Subcutaneous adipose tissue (tissue), 4 donors: ENCODE data around the gene ZMYM5. TPM values are rescaled to one million over a fixed set of nuclear protein-coding genes. Genes with fewer than 3 reads are reported as not detected.

Experiments
- total RNA-seq, 4 donors: library from RNA; depleted of rRNA; stranded (reverse); fragments of >200 nt; gene quantifications; one replicate each; pipeline ENCODE4 v1.1.0, GENCODE V29; 2016
- TF ChIP-seq, protein P1 (sequence below): fragments of 450-650 bp; IDR thresholded peaks from one replicate; pipeline ENCODE4 v1.5.1; 2016; ENCODE audit warnings: low read depth, mild to moderate bottlenecking, control low read depth, antibody characterized with exemption, moderate library complexity

The ZMYM5 gene
- total RNA-seq: 10 to 100 TPM; 15.4 to 26.3 (median 19.8) TPM

DNA sequence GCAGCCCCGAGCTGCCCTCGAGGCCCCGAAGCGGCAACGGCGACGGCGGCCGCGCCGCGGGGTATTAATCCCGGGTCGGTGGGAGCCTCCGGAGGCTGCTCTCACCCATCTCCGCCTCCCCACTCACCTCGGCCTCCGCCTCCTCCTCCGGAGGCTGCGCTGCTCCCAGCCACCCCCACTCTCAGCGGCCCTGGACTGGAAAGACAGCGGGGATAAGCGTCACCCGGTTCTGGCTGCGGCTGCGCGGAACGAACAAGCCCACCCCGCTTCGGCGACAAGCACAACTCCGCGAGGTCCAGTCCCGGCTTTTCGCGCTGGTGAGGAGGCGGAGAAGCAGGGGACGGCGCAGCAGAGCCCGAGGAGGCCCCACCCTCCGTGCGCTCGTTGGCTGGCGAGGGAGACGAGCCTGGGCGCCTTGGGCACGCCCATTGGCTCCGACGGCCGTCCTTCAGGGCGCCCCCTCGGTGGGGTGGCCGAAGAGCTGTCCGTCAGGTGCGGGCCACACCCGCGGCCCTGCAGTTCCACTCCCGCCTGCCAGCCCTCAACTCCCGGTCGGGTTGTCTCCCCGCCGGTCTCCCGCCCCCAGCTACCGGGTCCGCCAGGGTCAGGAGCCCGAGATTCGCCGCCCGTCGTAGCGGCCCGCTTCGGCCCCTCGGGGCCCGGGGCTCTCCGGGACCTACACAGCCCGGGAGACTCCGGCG lies at the start of gene ZMYM5:
TSS of gene ZMYM5 (minus strand) at position 327 of the 701 bp plus-strand sequence. CDS start 11,469 bp downstream, outside the sequence.
- TF ChIP-seq, protein P1, sequence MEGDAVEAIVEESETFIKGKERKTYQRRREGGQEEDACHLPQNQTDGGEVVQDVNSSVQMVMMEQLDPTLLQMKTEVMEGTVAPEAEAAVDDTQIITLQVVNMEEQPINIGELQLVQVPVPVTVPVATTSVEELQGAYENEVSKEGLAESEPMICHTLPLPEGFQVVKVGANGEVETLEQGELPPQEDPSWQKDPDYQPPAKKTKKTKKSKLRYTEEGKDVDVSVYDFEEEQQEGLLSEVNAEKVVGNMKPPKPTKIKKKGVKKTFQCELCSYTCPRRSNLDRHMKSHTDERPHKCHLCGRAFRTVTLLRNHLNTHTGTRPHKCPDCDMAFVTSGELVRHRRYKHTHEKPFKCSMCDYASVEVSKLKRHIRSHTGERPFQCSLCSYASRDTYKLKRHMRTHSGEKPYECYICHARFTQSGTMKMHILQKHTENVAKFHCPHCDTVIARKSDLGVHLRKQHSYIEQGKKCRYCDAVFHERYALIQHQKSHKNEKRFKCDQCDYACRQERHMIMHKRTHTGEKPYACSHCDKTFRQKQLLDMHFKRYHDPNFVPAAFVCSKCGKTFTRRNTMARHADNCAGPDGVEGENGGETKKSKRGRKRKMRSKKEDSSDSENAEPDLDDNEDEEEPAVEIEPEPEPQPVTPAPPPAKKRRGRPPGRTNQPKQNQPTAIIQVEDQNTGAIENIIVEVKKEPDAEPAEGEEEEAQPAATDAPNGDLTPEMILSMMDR: no peak

DNA sequence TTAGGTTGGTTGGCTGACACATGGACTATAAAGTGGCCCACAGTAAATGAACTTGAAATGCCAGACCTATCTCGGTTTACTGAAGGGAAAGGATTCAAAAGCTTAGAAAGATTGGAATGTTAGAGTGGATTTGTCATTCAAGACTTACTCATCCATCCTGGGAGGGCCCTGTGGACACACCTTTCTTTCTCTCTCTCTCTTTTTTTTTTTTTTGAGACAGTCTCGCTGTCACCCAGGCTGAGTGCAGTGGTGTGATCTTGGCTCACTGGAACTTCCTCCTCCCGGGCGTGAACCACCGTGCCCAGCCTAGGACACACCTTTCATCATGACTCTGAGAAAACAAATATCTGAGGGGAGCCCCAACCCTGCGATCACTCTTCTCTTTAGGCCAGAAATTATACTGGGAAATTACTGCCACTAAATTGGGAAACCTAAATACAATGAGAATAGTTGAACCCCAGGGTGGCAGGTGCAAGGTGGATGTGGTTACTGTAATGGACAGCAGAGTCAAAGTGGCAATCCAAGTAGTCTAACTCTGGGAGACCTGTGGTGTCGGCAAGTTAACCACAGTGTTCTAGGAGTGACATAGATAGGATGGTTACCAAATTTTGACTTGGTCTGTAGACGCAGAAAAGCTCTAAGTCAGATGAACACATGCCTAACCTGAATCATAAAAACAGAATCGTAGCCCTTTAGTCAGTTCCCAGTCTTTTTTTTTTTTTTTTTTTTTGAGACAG lies 47.1 kb upstream of the ZMYM5 start:
- TF ChIP-seq, protein P1: no peak

DNA sequence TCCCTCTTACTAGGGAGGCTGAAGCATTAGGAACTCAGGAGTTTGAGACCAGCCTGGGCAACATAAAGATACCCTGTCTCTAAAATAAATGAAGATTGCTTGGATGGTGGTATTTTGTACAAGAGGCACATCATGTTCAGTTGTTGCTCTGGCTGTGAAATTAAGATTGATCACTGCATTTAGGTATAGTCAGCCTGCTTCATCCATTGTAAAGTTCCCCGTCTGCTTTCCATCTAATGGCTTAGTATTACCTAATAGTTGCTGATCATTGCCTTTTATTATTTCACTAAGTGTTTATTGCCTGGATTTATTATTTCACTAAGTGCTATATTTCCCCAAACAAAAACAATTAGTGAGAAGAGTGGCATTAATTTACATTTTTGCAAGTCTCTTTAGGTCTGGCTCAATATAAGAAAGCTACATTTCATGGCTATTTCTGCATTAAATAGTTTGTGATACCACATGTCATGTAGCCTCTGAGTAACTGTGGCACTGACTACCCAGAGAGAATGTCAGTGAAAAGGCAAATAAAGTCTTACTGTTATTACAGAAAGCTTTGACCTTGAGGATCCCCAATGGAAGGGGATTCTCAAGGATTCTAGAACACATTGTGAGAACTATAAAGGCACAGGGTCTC lies 45.0 kb upstream of the ZMYM5 start:
- TF ChIP-seq, protein P1: no peak

DNA sequence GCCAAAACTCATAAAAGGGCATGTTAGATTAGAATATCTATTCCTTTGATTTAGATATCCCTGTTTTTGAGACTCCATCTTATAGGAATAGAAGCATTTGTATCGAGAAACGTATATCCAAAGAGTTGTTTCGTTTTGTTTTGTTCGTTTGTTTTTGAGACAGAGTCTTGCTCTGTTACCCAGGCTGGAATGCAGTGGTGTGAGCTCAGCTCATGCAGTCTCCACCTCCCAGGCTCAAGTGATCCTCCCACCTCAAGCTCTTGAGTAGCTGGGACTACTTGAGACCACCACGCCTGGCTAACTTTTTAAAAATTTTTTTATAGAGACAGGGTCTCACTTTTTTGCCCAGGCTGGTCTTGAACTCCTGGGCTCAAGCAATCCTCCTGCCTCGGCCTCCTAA lies 26.6 kb upstream of the ZMYM5 start:
- TF ChIP-seq, protein P1: no peak

DNA sequence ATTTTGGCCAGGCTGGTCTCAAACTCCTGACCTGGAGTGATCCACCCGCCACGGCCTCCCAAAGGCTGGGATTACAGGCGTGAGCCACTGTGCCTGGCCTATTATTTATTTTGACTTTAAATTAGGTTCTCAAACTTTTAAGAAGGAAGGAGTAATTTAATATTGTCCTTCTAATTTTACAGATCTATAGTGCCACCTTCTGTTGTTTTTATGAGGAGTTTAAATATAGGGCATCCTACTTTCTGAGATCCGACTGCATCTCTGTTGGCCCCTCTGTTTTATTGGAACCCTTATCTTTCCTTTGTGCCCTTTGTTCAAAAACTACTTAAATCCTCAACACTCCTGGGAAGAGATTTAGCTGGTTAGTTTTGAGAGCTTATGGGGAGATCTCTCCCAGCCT lies 25.4 kb upstream of the ZMYM5 start:
- TF ChIP-seq, protein P1: no peak

DNA sequence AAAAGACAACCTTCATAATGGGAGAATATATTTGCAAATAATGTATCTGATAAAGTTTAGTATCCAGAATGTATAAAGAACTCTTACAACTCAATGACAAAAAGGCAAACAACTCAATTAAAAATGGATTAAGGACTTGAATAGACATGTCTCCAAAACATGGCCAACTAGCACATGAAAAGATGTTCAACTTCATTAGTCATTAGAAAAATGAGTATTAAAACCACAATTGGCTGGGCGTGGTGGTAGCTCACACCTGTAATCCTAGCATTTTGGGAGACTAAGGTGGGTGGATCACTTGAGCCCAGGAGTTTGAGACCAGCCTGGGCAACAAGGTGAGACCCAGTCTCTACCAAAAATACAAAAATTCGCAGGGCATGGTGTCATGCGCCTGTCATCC lies 18.8 kb upstream of the ZMYM5 start:
- TF ChIP-seq, protein P1: no peak

DNA sequence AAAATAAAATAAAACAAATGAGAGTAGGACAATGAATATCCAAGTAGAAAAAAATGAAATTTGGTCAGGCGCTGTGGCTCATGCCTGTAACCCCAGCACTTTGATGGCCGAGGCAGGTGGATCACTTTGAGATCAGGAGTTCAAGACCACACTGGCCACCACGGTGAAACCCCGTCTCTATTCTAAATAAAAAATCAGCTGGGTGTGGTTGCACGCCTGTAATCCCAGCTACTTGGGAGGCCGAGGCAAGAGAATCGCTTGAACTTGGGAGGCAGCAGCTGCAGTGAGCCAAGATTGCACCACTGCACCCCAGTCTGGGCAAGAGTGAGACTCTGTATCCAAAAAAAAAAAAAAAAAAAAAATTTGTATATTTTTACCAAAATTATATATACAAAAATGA lies 18.2 kb upstream of the ZMYM5 start:
- TF ChIP-seq, protein P1: no peak
